Endothelial cell of umbilical vein (primary cell): ENCODE results near the gene GALNT2. TPM values are rescaled to one million over a fixed set of nuclear protein-coding genes. Genes with fewer than 3 reads are reported as not detected.

Experiments used
- BruUV-seq: library from RNA; stranded (reverse); fragments of 400-500 nt; replicated peaks from 2 replicates; lab custom pipeline; 2021; lab: Mats Ljungman, UMichigan
- CTCF ChIA-PET: fragments of 300-600, 350-600 bp; sonication (Branson Sonifier 250); formaldehyde crosslinking; loops from one replicate; lab custom pipeline; 2021; ENCODE audit warnings: antibody characterized with exemption, inconsistent platforms; lab: Charles Lee
- POLR2A ChIA-PET: fragments of 300-600, 350-600 bp; sonication (Branson Sonifier 250); formaldehyde crosslinking; loops from one replicate; lab custom pipeline; 2021; ENCODE audit warnings: antibody characterized with exemption, inconsistent platforms; lab: Charles Lee
- DNase-seq: peaks from one replicate; pipeline ENCODE4 v3.0.0-alpha.2; 2011; ENCODE audit warnings: low read depth, low spot score
- FAIRE-seq: peaks from 2 replicates; lab custom pipeline; 2011; peaks lifted over from hg19 to GRCh38; lab: Jason Lieb, UNC
- H2AFZ ChIP-seq: 2 replicates; pipeline ENCODE4 v1.6.0; 2012; ENCODE audit warnings: low read depth, low read length, control low read depth, inconsistent platforms
- H3K27ac ChIP-seq: 2 replicates; pipeline ENCODE4 v1.5.1; 2011; ENCODE audit warnings: low read depth, mild to moderate bottlenecking, control low read depth, low read length, moderate library complexity; ENCODE audit not compliant: insufficient read depth
- H3K27me3 ChIP-seq, 2 experiments: 2 replicates each; pipeline versions ENCODE4 v1.6.0 to v1.6.1; 2011; ENCODE audit warnings: low read length in 2 of 2, mixed read lengths in 1 of 2; ENCODE audit not compliant: control insufficient read depth in 2 of 2, insufficient read depth in 2 of 2
- H3K36me3 ChIP-seq, 2 experiments: 2 replicates in 1 of 2; 3 replicates in 1 of 2; pipeline ENCODE4 v1.5.1; 2011; ENCODE audit warnings: low read length in 2 of 2, mild to moderate bottlenecking in 1 of 2, moderate library complexity in 1 of 2; ENCODE audit not compliant: control insufficient read depth in 2 of 2, insufficient read depth in 2 of 2; ENCODE audit errors: extremely low read depth in 1 of 2
- H3K4me1 ChIP-seq: 3 replicates; pipeline ENCODE4 v1.5.1; 2011; ENCODE audit warnings: mild to moderate bottlenecking, low read length; ENCODE audit not compliant: control insufficient read depth, insufficient read depth; ENCODE audit errors: extremely low read depth
- H3K4me2 ChIP-seq: 2 replicates; pipeline ENCODE4 v1.6.1; 2011; ENCODE audit warnings: low read length, control low read depth, mixed read lengths; ENCODE audit not compliant: insufficient read depth
- H3K4me3 ChIP-seq, 3 experiments: fragments of 200-600 bp in 1 of 3; sonication (generic), shearing (Covaris generic) in 1 of 3; replicated peaks in 1 of 3; 2 replicates each; pipeline ENCODE4 v1.5.1; 2011 to 2016; ENCODE audit warnings: control low read depth in 3 of 3, low read length in 3 of 3, mild to moderate bottlenecking in 2 of 3, inconsistent platforms in 1 of 3, low read depth in 1 of 3, moderate library complexity in 1 of 3; ENCODE audit not compliant: insufficient read depth in 1 of 3
- H3K79me2 ChIP-seq: 2 replicates; pipeline ENCODE4 v1.6.0; 2012; ENCODE audit warnings: low read length, inconsistent platforms; ENCODE audit not compliant: control insufficient read depth, insufficient read depth
- H3K9ac ChIP-seq: replicated peaks from 2 replicates; pipeline ENCODE3; 2011; ENCODE audit warnings: low read length, control low read depth; ENCODE audit not compliant: insufficient read depth; ENCODE audit errors: extremely low read depth
- H3K9me1 ChIP-seq: replicated peaks from 3 replicates; pipeline ENCODE4 v1.6.0; 2011; ENCODE audit warnings: mild to moderate bottlenecking, low read length; ENCODE audit not compliant: control insufficient read depth, insufficient read depth; ENCODE audit errors: extremely low read depth
- H3K9me3 ChIP-seq: replicated peaks from 2 replicates; pipeline ENCODE4 v1.5.1; 2012; ENCODE audit warnings: low read length, inconsistent platforms; ENCODE audit not compliant: control insufficient read depth, insufficient read depth
- H4K20me1 ChIP-seq: replicated peaks from 2 replicates; pipeline ENCODE3; 2011; ENCODE audit warnings: mild to moderate bottlenecking, low read length; ENCODE audit not compliant: control insufficient read depth, insufficient read depth; ENCODE audit errors: extremely low read depth
- EZH2 ChIP-seq: IDR thresholded peaks from 2 replicates; pipeline ENCODE4 v1.6.1; 2012; ENCODE audit warnings: borderline replicate concordance, low read depth, mild to moderate bottlenecking, moderate library complexity, low read length, inconsistent platforms; ENCODE audit not compliant: severe bottlenecking
- FOS ChIP-seq: IDR thresholded peaks from 2 replicates; pipeline ENCODE4 v1.6.1; 2011; ENCODE audit warnings: mild to moderate bottlenecking, low read length, moderate library complexity, borderline replicate concordance; ENCODE audit not compliant: insufficient read depth
- GATA2 ChIP-seq: IDR thresholded peaks from 2 replicates; pipeline ENCODE4 v1.7.0; 2011; ENCODE audit warnings: low read depth, mild to moderate bottlenecking, moderate library complexity, mixed read lengths, low read length; ENCODE audit not compliant: insufficient read length, insufficient read depth
- JUN ChIP-seq: IDR thresholded peaks from 2 replicates; pipeline ENCODE4 v1.6.1; 2011; ENCODE audit warnings: borderline replicate concordance, low read depth; ENCODE audit not compliant: insufficient read length, insufficient read depth
- MYC ChIP-seq: IDR thresholded peaks from one replicate; pipeline ENCODE4 v1.6.1; 2011; ENCODE audit warnings: mild to moderate bottlenecking, low read depth, low read length
- POLR2A ChIP-seq: IDR thresholded peaks from 2 replicates; pipeline ENCODE4 v1.6.1; 2012; ENCODE audit warnings: low read depth, mild to moderate bottlenecking, control low read depth, low read length
- POLR2AphosphoS5 ChIP-seq: IDR thresholded peaks from 2 replicates; pipeline ENCODE4 v1.6.1; 2012; ENCODE audit warnings: low read depth, mild to moderate bottlenecking, control low read depth, low read length, moderate library complexity; ENCODE audit not compliant: insufficient read depth
- dilution Hi-C: fragments of 300-500 bp; cut with MboI; formaldehyde crosslinking; loops from one replicate; pipeline ENCODE4 v1.15.0; 2019; ENCODE audit warnings: low sequenced_read_pairs; ENCODE audit not compliant: extremely low pct_ligation_motif_present
- intact Hi-C: fragments of 100-400 bp; cut with micrococcal nuclease; formaldehyde crosslinking; loops from one replicate; pipeline ENCODE4 v1.10.0; 2022
- polyA plus RNA-seq, 4 experiments: library from polyadenylated mRNA; depleted of rRNA in 3 of 4; stranded (reverse) in 3 of 4; unstranded in 1 of 4; fragments of >200 nt; gene quantifications; 2 replicates each; pipeline versions ENCODE4 v1.2.1 to v1.2.3, GENCODE V29; 2011 to 2012; ENCODE audit warnings: missing spikeins in 1 of 4
- total RNA-seq: library from RNA; stranded (reverse); gene quantifications from 2 replicates; pipeline ENCODE4 v1.2.3, GENCODE V29; 2021
- TF ChIP-seq, protein P1 (sequence below), 2 donors: IDR thresholded peaks; 1 replicate in 1 of 2; 2 replicates in 1 of 2; pipeline ENCODE4 v1.5.1; 2011; ENCODE audit warnings: low read length in 2 of 2, mild to moderate bottlenecking in 2 of 2, moderate library complexity in 2 of 2, control low read depth in 1 of 2, inconsistent platforms in 1 of 2, low read depth in 1 of 2; ENCODE audit not compliant: insufficient read depth in 1 of 2; ENCODE audit errors: extremely low read depth in 1 of 2
- TF ChIP-seq, protein P2 (sequence below): IDR thresholded peaks from 2 replicates; pipeline ENCODE4 v1.6.1; 2011; ENCODE audit not compliant: insufficient read depth, insufficient read length

GALNT2 gene
- total and polyA plus RNA-seq, 2 donors (not counting 3 experiments of a cell fraction or from before 2014, with no cell fraction given): 56.3 to 77.5 TPM

DNA sequence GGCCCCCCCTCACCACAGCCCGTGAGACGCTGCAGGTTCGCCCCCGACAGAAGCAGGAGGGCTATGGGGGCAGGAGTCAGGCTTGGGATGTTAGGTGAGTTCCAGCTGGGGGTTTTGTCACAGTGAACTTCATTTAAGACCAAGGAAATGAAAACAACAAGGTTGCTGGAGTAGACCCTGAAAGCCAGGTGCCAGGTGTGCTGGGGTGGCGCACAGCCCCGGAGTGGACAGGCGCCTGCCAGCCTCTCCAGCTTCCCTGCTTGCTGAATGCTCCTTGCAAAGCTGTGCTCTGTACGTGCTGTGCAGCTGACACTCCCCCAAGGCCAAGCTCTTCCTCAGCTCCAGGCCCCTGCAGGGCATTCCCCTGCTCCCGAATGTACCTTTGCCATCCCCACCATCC, 256.6 kb downstream of the GALNT2 start:
- Histone ChIP-seq H3K4me3 (no peak overlapping the region), H3K79me2 (no peaks in the 10 kb centered on the region), H3K4me1 (no peaks in the 10 kb centered on the region), H4K20me1 (no peaks in the 10 kb centered on the region), H3K36me3 (no peaks in the 10 kb centered on the region), H3K9me1 (no peaks in the 10 kb centered on the region), H3K9ac (no peak overlapping the region), H3K27me3 (no peaks in the 10 kb centered on the region), H3K27ac (no peak overlapping the region), H2AFZ (no peak overlapping the region), H3K4me2 (no peak overlapping the region), H3K9me3 (no peaks in the 10 kb centered on the region)
- FAIRE-seq: no peak
- no peak for TF ChIP-seq JUN
- ChIA-PET POLR2A (no interaction called here), CTCF (no interaction called here)
- dilution Hi-C loops: no loop called here
- DNase-seq: no peak
- intact Hi-C loops: no loop called here
- no TSS peak for BruUV-seq

DNA sequence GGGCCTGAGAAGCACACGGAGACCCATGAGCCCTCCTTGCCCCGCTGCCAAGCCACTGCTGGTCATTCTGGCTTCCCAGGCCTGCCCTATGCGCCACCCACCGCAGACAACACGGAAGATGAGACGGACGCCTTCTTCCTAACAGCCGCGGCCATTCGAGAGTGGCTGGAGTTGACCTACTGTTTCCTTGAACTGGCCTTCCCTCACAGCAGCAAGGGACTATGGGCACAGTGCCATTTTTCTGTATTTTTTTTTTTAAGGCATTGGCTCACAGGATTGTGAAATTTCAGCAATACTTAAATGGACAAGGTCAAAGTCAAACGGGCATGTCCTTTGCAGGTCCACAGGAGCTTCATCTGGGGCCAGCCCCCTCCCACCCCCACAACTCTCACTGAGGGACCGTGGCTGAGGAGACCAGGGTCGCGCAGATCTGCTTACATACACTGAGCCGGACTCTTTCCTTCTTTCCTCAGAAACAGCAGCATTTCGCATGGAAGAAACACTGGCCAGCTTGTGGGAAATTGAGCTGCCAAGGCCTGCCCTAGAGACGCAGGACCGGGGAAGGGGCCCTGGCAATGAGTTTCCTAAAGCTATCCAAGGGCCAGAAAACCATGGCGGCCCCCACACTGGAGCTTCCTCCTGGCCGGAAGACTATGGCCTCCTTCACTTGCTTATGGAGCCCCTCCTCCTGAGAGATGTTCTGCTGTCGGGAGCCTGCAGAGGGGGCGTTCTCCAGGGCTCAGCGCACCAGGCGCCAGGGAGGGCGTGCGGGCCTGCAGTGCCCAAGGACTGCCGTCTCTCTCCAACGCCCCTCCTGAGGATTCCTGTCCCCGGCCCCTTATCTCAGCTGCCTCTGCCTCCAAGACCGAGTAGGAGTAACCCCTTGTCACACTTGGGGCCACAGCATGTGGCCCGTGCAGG, 260.2 kb downstream of the GALNT2 start:
- Histone ChIP-seq H3K9me1 (no peaks in the 10 kb centered on the region), H3K4me2 (no peak overlapping the region), H2AFZ (no peak overlapping the region), H3K4me1 (no peaks in the 10 kb centered on the region), H3K27ac (no peak overlapping the region), H3K4me3 (no peak overlapping the region), H3K27me3 (no peaks in the 10 kb centered on the region), H4K20me1 (no peaks in the 10 kb centered on the region), H3K9me3 (no peaks in the 10 kb centered on the region), H3K36me3 (no peaks in the 10 kb centered on the region), H3K79me2 (no peaks in the 10 kb centered on the region), H3K9ac (no peak overlapping the region)
- FAIRE-seq (no peak), DNase-seq (no peak)
- no TSS peak for BruUV-seq
- dilution Hi-C loops: no loop called here
- intact Hi-C loops: no loop called here
- TF ChIP-seq MYC (no peak), POLR2AphosphoS5 (no peak), GATA2 (no peak), POLR2A (no peak), FOS (no peak), JUN (no peak), EZH2 (no peak)
- TF ChIP-seq, protein P1, sequence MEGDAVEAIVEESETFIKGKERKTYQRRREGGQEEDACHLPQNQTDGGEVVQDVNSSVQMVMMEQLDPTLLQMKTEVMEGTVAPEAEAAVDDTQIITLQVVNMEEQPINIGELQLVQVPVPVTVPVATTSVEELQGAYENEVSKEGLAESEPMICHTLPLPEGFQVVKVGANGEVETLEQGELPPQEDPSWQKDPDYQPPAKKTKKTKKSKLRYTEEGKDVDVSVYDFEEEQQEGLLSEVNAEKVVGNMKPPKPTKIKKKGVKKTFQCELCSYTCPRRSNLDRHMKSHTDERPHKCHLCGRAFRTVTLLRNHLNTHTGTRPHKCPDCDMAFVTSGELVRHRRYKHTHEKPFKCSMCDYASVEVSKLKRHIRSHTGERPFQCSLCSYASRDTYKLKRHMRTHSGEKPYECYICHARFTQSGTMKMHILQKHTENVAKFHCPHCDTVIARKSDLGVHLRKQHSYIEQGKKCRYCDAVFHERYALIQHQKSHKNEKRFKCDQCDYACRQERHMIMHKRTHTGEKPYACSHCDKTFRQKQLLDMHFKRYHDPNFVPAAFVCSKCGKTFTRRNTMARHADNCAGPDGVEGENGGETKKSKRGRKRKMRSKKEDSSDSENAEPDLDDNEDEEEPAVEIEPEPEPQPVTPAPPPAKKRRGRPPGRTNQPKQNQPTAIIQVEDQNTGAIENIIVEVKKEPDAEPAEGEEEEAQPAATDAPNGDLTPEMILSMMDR (IDR thresholded peaks at IDR 0.05; ENCODE audit: extremely low read depth in 1 of 2, insufficient read depth in 1 of 2, low read depth in 1 of 2, low read length in 2 of 2): no peak
- TF ChIP-seq, protein P2, sequence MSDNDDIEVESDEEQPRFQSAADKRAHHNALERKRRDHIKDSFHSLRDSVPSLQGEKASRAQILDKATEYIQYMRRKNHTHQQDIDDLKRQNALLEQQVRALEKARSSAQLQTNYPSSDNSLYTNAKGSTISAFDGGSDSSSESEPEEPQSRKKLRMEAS: no peak
- ChIA-PET POLR2A (no interaction called here), CTCF (no interaction called here)
